Skin of body (tissue), 2 donors: ENCODE results near the gene ELMO3. TPM values are rescaled to one million over a fixed set of nuclear protein-coding genes. Genes with fewer than 3 reads are reported as not detected.

Experiments used
- DNase-seq: peaks from one replicate; lab custom pipeline; 2025; lab: John Stamatoyannopoulos, UW
- total RNA-seq: library from RNA; depleted of rRNA; stranded (reverse); fragments of >200 nt; gene quantifications from one replicate; pipeline ENCODE4 v1.2.3, GENCODE V29; 2014

ELMO3 gene
- total RNA-seq, 1 donor from 2014 or later, result 4.0 TPM

GRCh38 chr16:67213197-67214019 lies 14.5 kb downstream of the ELMO3 start:
- DNase-seq, result no peak

- DNase-seq, result no peak
These were observed 16.8 kb downstream of the ELMO3 start for GRCh38 chr16:67215706-67216105.

GRCh38 chr16:67216612-67217490 lies 17.9 kb downstream of the ELMO3 start:
- DNase-seq, result no peak

- no peak for DNase-seq
These were observed 25.1 kb downstream of the ELMO3 start for GRCh38 chr16:67223992-67224391.

- peak; percentile 44 for DNase-seq
These were observed 27.4 kb downstream of the ELMO3 start for GRCh38 chr16:67226295-67226803.

GRCh38 chr16:67226804-67227566 lies 28.1 kb downstream of the ELMO3 start, which contains the start of gene TMEM208:
Gene TMEM208, plus strand, starts transcription at chr16:67227130. Its CDS starts 89 bp downstream, at chr16:67227219.
- DNase-seq, result peak; percentile 97

- DNase-seq, result no peak
These were observed 28.6 kb downstream of the ELMO3 start for GRCh38 chr16:67227567-67227921.

GRCh38 chr16:67228034-67228785 lies 29.3 kb downstream of the ELMO3 start:
- no peak for DNase-seq

GRCh38 chr16:67228905-67229304 lies 30.0 kb downstream of the ELMO3 start:
- no peak for DNase-seq

- no peak for DNase-seq
These were observed 31.2 kb downstream of the ELMO3 start for GRCh38 chr16:67229906-67230808.

GRCh38 chr16:67230809-67231660 lies 32.1 kb downstream of the ELMO3 start:
- no peak for DNase-seq

- no peak for DNase-seq
These were observed 34.7 kb downstream of the ELMO3 start for GRCh38 chr16:67233596-67233995.

GRCh38 chr16:67234180-67234597 lies 35.3 kb downstream of the ELMO3 start:
- DNase-seq, result no peak

- DNase-seq, result no peak
These were observed 37.1 kb downstream of the ELMO3 start for GRCh38 chr16:67235816-67236562.

GRCh38 chr16:67236563-67237395 lies 37.8 kb downstream of the ELMO3 start:
- no peak for DNase-seq

- no peak for DNase-seq
These were observed 38.7 kb downstream of the ELMO3 start for GRCh38 chr16:67237396-67238277.
